Head of caudate nucleus (tissue), 42 donors: ENCODE measurements around the gene ORMDL3.
A peak's percentile ranks its signal among the peaks of the same experiment; 100 is the strongest.

ENCODE experiments used
- DNase-seq, 42 donors: peaks; one replicate each; pipeline versions ENCODE4 v3.0.0 to v3.0.0-alpha.2; 2020 to 2021; ENCODE audit warnings: mixed read lengths in 7 of 42
- intact Hi-C: fragments of 100-400 bp; cut with DNase I; formaldehyde crosslinking; loops from one replicate; pipeline ENCODE4 v1.15.0; 2022

Gene ORMDL3, protein sequence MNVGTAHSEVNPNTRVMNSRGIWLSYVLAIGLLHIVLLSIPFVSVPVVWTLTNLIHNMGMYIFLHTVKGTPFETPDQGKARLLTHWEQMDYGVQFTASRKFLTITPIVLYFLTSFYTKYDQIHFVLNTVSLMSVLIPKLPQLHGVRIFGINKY

DNA sequence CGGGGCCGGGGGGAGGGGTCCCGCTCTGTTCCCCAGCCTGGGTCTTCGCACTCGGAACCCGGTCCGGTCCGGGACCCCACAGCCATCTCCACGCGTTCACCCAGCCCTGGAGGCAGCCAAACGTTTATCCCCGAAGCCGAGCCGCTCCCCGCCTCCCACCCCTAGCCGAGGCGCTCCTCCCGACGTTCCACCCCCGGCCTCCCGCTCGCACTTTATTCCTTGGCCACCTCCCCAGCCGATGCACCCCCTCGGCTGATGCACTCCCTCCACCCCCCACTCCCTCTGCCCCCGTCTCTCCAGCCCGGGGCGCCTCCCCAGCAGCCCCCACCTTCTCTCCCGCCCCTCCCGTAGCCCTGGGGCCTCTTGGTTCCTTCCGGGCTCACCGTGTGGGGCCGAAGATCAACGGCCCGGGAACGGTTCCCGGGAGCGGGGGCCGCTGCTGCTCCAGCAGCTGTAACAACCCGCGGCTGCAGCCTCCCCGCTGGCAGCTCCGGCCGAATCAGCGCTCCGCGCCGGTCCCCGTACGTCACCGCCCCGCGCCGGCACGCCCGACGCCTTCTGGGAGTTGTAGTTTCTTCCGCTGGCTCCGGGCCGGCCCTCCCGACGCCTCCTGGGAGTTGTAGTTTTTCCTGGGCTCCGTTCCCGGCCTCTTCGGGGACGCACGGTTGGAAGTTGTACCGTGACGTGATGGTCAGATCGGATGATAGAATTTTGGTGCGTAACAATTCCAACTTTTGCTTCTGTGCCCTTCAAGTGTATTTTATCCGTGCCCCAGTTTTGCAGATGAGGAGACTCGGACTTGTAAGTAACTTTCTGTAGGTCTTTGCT is at the start of gene ORMDL3, which contains the start of gene LRRC3C:
Gene ORMDL3, minus strand, starts transcription at position 501 of the 828 bp plus-strand sequence. CDS start 3,398 bp downstream, outside the sequence.
Gene LRRC3C, plus strand, starts transcription at position 632 of the 828 bp plus-strand sequence. CDS start 13,792 bp downstream, outside the sequence.
- DNase-seq: peak; percentile 82 to 97 (median 94)
- intact Hi-C loops: loop anchor here (1.0 to 2.0 kb wide), 2 partner anchors 25 to 53 kb away; partner anchors contain the start of gene PSMD3

DNA sequence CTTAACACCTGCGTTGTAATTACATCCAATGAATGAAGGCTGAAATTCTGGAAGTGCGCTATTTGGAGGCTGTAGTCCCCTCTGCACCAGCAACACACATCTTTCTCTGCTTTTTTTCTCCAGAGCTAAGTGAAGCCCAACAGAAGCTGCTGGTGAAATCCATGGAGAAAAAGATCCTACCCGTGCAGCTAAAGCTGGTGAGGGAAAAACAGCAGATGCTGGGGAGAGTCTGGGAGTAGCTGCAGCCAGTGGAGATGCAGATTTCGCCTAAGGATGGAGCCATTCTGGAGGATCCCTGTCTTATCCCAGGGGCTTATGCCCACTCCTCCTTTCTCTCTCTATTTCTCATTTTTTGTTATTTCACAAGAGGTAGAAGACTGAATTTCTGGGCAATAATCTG is 48.4 kb upstream of the ORMDL3 start:
- intact Hi-C loops: no loop called here
- no peak for DNase-seq

DNA sequence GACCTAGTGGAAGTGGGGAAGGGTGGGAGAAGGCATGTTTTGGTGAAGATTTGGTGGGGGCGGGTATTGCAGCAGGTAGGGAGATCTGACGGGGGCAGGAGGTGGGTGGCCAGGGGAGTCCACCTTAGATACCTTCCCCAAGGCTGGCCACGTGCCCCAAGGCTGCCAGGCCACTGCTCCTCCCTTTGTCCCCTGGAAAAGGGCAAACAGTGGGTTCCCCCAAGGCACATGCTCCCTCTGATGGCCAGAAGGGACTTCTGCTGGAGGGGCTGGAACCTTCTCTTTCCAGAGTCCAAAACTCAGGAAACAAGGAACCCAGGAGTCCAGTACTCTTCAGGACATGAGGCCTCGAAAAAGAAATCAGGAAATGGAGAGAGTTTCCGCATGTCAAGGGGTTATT is 47.0 kb upstream of the ORMDL3 start:
- DNase-seq: no peak
- intact Hi-C loops: no loop called here

DNA sequence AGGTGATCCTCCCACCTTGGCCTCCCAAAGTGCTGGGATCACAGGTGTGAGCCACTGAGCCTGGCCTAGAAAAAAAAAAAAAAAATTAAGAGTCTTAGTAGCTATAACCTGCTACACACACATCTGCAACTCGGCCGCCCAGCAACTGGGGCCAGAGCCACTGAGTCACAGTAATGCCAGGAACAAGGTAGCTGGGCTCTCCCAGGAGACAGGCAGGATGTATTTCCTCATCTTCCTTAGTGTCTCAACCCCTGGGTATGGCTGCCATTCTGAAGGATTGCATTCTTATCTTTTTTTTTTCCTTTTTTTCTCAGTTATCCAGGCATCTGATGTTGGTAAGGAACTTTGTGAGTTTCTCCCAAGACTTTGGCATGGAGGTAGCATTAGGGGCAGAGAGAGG is 46.1 kb upstream of the ORMDL3 start:
- no peak for DNase-seq
- intact Hi-C loops: no loop called here

DNA sequence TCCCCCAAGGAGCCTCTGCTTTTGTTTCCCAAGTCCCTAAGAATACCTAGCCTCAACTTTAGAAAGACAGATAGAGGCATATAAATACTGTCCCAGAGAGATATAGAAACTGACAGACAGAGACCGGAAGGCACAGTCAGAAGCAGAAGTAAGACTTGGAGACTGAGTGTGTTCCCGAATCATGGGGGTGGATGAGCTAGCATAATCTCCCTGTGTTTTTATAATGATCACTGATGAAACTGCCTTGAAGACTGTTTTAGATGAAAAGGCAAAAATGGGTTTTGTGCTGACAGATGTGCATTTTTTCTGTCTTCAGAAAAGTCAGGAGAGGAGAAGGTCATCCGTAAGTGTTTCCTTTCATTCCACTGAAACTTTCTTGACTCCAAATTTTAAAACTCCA is 44.9 kb upstream of the ORMDL3 start:
- intact Hi-C loops: no loop called here
- DNase-seq: peak in 9 of 42 donors; percentile 9 to 70 (median 25)

DNA sequence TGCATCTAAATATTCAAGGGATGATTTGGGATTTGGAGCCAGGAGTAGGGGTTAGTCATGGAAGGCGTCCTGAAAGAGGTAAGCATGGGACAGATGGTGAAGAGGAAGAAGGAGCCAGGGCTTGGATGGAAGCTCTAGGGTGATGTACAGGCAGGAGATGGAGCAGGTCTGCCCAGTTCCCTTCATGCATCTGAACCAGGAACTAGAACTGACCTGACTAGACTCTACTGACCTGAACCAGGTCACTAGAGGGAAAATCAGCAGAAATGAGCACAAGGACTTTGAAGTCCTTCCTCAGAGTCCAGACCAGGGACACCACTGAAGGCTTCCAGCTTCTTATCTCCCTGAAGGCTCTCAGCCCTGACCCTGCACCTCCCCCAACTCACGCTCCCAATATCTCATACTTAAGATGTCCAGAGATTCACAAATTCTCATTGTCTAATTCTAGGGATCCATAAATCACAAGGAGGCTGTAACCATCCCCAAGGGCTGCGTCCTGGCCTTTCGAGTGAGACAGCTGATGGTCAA is 43.7 kb upstream of the ORMDL3 start:
- intact Hi-C loops: no loop called here
- DNase-seq: no peak

DNA sequence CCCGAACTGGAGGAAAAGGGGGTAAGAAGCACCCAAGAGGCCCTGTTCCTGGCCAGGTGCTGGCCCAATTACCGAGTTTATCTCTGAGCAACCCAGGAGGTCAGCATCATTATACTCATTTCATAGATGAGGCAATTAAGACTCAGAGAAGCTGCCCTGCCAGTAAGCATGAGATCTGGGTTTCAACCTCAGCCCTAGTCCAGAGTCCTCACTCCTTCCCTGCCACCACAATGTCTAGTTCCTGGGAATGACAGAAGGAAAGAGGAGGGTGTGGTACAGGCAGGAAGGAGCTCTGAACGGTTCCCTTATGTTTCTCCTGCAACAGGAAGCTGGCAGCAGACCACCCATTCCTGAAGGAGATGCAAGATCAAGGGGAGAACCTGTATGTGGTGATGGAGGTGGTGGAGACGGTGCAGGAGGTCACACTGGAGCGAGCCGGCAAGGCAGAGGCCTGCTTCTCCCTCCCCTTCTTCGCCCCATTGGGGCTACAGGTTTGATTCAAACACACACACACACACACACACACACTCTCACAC is 42.8 kb upstream of the ORMDL3 start:
- intact Hi-C loops: no loop called here
- DNase-seq: no peak

DNA sequence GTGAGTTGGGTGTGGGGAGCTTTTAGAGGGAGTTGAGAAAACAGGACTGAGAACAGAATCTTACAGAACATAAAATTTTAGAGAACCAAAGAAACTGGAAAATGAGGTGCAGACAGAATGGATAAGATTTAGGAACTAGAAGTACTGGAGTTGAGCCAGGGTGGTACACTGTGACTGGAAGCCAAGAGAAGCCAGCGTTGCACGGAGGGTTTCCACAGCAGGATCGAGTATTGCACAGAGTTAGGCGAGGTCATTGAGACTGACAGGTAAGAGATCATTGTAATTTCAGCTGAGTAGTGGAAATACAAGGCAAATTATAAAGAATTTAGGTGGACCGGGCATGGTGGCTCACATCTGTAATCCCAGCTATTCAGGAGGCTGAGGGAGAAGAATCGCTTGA is 42.0 kb upstream of the ORMDL3 start:
- intact Hi-C loops: no loop called here

DNA sequence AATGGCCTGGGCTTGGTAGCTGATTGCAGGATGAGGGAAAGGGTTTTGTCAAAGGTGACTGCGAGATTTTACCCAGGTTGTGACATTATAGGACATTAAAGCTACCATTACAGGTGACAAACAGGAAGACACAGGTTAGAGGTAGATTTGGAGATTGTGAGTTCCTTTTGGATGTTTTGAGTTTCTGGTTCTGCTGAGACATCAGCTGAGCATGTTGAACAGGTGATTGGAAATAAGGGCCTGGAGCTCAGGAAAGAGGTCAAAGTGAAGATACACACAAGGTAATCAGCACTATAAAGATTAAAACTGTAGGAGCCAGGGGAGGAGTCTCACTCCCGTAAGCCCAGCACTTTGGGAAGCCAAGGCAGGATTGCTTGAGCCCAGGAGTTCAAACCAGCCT is 41.4 kb upstream of the ORMDL3 start:
- DNase-seq: no peak
- intact Hi-C loops: no loop called here

More for the DNA sequence above, 42.0 kb upstream of the ORMDL3 start:
- DNase-seq: no peak

DNA sequence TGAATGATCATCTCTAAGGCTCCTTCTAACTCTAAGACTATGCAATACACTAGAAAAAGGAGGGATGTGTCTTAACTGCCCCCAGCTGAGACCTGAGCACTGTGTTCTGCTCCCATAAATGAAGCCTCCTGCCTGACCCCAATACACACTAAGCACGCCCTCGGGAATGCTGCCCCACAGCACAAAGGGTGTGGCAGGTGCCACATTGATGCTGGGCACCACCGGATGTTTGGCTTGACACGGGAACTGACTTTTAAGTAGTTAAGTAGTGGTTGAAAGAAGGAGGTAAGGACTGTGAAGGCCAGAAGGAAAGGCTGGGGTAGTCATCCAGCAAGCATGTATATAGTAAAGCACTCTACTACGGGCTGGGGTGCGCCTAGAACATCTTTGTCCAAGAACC is 39.4 kb upstream of the ORMDL3 start:
- intact Hi-C loops: no loop called here
- DNase-seq: no peak

DNA sequence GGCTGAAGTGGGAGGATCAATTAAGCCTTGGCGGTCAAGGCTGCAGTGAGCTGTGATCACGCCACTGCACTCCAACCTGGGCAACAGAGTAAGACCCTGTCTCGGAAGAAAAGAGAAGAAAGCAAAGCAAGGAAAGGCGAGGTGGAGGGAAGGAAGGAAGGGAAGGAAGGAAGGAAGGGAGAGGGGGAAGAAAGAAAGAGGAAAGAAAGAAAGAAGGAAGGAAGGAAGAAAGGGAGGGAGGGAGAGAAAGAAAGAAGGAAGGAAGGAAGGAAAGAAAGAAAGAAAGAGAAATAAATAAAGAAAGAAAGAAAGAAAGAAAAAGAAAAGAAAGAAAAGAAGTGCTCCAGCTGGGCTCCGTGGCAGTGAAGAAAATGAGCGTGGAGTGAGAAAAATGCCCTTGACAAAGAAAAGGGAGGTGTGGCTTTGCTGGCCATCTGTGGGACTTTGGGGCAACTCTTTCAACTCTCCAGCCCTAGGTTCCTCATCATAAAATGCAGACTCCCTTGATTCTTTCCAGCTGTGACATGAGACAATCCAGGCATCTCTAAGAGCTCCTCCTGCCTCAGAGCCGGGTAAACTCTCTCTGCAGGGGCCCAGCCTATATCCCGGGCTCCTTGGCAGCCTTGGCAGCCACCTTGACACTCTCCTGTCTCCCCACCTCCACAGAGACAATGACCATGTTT is 37.8 kb upstream of the ORMDL3 start:
- intact Hi-C loops: no loop called here
- no peak for DNase-seq

DNA sequence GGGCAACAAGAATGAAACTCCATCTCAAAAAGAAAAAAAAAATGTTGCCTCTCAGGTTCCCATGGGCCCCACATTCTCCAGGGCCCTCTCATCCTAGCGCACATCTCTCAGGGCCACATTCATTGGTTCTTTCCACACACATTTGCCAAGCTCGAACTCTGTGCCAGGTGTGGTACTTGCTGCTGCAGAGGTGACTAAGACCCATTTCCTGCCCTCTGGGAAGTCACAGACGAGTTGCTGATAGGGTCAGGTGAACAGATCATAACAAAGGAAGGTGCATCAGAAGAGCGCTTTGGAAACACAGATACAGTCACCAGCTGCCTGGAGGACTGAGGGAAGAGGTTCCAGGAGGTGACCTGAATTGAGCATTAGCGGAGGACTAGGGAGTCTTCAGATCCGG is 36.4 kb upstream of the ORMDL3 start:
- no peak for DNase-seq
- intact Hi-C loops: no loop called here

DNA sequence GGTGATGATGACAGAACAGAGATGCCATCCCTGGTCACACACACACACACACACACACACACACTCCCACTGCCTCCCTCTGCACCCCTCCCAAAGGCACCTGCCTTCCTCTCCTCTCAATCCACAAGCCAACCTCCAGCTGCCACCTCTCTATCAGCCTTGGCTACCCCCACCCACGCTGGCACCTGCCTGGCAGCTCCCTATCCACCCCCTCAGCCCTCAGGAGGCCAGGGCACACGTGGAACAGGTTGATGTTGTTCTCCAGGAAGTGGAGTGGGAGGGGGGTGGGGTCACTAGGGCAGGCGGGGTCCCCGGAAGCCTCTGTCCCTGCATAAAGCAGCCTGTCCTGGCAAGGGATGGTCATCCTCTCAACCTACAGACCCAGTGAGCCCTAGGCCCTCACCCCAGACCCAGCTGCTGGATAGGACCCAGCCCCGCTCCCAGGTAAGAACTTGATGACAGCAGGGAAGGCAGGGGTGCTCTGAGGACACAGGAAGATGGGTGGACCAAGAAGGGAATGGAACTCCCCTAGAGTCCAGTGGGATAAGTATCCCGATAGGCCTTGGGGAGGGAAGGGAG is 35.3 kb upstream of the ORMDL3 start, which contains the start of gene GSDMA:
Gene GSDMA, plus strand, starts transcription at position 363 of the 579 bp plus-strand sequence. CDS start 2,684 bp downstream, outside the sequence.
- DNase-seq: no peak
- intact Hi-C loops: no loop called here

DNA sequence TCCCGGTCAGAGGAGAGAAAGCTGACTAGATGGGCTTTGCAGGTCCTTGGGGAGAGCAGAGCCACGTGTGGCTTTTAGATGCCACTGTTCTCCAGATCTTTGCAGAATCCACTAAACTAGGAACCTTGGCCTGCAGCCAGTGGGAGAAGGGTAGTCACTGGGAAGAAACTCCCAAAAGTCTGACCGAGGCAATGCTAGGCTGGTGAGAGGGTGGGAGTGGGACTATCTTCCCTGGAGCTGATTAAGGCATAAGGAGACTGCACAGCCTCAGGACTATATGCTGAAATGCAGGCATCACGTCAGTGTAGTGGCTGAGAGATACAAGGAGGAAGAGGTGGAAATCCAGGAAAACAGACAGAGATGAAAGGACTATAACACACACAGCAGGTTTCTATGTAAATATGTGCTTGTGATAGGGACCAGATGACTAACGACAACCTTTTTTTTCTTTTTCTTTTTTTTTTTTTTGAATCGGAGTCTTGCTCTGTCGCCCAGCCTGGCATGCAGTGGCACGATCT is 33.2 kb upstream of the ORMDL3 start:
- intact Hi-C loops: no loop called here
- DNase-seq: no peak

DNA sequence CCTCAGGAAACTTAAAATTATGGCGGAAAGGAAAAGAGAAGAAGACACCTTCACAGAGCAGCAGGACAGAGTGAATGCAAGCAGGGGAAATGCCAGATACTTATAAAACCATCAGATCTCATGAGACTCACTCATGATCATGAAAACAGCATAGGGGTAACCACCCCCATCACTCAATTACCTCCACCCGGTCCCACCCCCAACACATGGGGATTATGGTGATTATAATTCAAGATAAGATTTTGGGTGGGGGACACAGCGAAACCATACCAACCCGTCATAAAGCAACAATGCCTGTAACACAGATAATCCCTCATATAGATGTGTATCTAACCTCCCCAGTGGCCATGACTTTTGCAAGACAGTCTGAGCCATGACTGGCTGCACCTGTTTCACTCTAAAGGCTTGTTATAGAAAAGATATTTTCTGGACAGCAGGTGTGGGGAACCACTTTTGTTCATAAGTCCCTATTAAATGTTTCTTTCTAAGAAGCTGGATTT is 28.4 kb upstream of the ORMDL3 start:
- no peak for DNase-seq
- intact Hi-C loops: no loop called here

DNA sequence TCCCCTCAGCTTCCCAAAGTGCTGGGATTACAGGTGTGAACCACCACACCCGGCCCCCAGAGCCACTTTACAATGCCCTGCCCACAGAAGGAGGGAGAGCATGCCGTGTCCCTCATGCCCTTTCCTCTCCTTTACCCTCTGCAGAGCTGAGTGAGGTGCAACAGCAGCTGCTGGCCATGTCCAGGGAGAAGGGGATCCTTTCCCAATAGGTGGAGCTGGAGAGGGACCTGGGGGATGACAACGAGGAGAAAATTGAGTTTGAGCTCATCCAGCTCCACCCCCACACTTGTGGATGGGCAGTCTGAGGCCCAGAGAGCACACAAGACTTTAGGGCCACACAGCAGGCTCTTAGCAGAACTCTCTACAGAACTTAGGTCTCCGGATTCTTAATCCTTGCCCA is 27.5 kb upstream of the ORMDL3 start:
- DNase-seq: no peak
- intact Hi-C loops: no loop called here

DNA sequence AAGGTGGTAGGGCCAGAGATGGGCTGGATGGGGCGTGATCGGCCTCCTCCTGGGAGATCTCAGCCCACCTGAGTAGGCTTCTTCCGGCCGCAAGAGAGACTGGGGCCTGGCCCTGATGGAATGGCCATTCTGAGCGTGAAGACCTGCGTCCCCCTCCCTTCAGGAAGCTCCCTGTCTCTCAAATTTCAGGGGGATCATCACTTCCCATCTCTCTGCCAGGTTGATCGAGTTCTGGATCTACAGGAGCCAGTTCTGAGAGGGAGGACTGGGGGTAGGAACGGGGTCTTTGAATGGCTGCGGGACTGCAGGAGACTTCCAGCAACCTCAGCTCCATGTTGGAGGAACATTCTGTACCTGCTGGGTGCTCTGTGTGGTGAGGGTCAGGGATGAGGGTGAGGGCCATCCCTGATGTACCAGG is 26.1 kb upstream of the ORMDL3 start:
- intact Hi-C loops: loop anchor here (2.0 kb wide), 1 partner anchor 27 kb away; the partner anchor contains the start of genes LRRC3C and ORMDL3
- DNase-seq: no peak

DNA sequence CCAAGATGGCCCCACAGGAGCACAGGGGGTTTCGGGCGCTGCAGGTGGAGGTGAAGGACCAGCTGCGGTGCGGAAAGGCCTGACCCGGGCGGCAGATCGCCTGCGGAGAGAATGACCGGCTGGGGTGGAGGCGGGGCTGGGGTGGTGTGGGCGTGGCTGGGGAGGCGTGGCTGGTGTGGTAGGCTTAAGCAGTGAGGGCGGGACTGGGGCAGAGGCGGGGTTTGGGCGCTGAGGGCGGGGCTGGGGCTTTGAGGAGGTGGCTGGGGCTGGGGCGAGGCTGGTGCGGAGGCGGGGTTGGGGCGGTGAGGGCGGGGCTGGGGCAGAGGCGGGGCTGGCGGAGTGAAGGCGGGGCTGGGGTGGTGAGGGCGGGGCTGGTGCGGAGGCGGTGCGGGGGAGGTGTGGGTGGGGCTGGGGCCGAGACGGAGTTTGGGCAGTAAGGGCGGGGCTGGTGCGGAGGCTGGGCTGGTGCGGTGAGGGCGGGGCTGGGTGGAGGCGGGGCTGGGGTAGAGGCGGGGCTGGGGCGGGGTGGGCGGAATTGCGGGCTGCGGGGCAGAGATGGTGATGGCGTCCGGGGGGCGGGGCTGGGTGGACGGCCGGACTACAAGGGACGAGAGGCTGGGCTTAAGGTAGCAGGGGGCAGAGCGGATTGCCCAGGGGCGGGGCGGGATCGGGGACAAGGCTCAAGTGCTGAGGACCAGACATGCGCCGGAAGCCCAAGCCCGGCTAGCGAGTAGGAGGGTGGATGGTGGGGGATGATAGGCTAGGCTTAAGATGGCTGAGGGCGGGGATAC is 25.5 kb upstream of the ORMDL3 start:
- DNase-seq: peak; percentile 87 to 98 (median 95)
- intact Hi-C loops: loop anchor here (2.0 kb wide), 1 partner anchor 26 kb away; the partner anchor contains the start of genes LRRC3C and ORMDL3
